ENCODE data around the gene ZDHHC5.
"Not testable (repeated sequence)": the region's sequence is repeated elsewhere in the genome, so short reads cannot be mapped to it uniquely, and the experiment has no call there.

Gene ZDHHC5

DNA sequence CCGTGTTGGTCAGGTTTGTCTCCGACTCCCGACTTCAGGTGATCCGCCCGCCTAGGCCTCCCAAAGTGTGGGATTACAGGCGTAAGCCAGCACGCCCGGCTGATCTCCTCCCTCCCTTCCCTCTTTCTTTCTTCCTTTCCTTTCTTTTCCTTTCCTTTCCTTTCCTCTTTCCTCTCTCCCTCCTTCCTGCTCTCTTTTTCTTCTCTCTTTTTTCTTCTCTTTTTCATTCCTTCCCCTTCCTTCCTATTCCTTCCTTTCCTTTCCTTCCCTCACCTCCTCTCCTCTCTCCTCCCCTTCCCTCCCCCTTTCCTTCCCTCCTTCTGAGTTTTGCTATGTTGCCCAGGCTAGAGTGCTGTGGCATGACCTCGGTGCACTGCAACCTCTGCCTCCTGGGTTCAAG is 3.9 kb upstream of the ZDHHC5 start:
- DNase-seq, result no peak

DNA sequence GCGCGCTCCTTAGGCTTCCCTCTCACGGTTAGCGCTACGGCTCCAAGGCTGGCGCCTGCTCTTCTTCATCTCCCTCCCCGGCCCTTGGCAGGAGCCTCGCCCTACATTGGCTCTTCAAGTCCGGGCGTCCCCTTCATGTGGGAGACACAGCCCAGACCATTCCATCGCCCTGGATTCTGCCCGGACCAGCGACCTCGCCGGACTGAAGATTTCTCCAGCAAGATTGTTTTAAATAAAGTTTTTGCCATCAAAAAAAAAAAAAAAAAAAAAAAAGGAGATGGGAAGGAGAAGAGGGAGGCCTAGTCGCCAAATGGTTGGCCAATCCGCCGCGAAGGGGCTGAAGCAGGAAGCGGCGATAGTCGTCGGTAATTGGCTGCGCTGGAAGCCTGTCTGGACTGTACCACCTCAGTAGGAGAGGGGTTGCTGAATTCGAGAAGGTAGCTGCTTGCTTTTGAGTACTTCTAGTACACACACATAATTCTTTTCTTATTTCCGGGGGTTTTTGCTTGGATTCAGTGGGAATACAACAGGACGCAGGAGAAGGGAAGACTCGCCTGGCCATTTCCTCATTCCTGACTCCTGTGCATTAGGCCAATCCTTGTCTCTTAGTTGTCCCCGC is 688 bp upstream of the ZDHHC5 start:
- peak; percentile 76 to 100 (median 95) for DNase-seq

DNA sequence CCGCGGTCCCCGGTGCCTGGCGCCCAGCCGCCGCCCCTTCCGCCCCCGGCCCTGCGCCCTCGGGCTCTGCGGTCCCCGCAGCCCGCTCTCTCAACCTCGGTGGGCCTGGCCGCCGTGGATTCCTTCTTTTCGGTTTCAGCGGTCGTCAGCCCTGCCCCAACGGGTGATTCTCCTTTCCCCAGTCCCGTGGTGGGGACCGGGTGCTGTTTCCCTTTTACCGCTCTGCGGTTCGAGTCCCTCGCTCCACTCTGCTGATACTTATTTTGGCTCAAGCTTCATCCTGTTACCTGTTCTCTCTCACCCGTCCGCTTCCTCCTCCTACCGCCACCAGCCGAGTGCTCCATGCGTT is 494 bp downstream of the ZDHHC5 start:
- DNase-seq, result peak in 2 of 51 donors; percentile 24 to 39

DNA sequence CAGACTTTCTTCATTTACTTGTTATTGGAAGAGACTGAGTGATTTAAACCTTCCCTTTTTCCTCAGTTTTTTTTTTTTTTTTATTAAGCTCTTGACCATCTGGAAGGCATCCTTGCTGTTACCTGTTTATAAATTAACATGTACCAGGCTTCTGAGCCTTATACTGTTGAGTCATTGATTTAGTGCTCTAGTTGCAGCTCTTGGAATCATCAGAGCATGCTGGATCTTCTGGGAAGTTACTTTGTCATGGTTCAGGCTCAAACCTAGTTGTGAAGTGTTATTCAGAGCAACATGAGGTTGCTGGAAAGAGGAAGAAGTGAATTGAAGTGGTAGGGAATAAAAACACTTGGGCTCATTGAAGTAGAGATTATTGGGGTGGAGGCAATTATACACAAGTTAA is 6.3 kb downstream of the ZDHHC5 start:
- no peak for DNase-seq

DNA sequence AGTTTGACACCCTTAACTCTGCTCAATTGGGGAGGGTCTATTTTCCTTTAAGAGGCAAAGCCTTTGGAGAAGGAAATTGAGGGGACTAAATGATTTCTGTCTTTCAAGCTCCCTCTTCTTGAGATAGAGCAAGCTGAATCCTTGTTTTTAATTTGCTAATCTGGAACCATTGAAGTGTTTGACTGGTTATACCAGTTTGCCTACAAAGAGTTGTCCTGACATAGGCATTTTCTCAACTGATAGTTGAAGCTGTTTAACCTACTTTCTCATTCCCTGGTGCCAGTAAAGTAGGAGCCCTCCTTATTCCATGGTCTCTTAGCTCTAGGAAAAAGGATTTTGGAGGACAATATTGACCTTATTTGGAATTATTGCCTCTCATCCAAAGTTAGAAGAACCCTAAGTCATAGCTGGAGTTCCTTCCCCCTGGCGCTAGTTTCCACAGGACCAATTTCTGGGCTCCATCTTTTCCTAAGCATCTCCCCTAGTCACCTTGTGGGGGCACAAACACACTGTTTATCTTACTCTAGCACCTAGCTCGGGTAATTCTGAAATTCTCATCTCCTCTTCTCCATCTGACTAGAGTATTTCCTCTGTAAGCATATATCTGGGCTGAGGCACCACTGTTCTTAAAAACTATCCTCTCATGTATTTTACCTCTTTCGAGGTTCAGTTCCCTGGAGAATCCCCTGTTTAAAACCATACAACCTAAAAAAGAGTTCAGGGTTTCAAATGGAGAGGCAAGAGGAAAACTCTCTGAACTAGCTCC is 7.4 kb downstream of the ZDHHC5 start:
- no peak for DNase-seq

DNA sequence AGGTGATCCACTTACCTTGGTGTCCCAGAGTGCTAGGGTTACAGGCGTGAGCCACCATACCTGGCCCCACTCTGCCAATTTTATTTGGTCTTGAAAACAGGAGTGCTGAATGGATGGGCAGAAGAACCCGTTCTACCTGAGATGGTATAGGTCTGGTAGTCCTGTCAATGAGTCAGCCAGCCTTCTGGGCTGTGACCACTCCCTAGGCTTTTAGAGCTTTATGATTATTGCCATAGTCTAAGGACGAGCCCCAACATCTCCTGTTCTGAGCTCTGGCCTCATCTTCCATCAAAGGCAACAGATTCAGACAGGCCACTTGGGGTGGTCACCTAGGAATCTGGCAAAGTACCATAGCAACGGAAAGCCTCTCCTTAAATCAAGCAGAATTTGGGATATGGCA is 11.5 kb downstream of the ZDHHC5 start:
- no peak for DNase-seq

DNA sequence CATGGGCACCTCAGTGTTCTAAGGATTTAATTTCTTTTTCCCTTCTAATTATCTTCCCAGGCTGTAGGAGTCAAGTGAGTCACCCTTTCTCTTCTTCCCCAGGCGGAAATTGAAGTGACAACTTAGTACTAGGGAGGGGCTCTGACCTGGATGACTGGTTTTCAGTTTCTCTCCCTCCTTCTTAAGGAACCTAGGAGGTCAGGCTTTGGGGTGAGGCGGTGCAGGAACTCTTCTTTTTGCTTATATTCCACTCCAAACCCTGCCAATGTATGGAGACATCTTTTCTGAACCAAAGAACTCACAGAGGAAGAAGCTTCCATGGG is 12.6 kb downstream of the ZDHHC5 start:
- DNase-seq, result no peak

DNA sequence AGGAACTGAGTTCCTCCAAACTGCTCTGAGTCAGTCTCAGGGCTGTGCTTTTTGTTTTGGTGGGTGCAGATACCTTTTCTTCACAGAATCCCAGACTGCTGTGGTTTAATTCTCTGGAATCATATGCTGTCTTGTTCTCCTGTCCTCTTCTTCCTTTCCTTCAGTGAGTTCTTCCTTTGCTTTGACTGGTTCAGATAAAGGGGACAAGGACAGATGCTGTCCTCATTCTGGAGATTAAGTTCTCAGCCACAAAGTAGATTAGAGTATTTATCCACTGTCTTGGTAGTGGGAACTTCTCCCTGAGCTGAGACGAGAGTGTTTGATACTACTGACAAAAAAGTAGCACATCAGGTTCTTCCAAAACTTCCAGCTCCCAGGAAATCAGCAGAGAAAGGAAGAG is 13.3 kb downstream of the ZDHHC5 start:
- no peak for DNase-seq

DNA sequence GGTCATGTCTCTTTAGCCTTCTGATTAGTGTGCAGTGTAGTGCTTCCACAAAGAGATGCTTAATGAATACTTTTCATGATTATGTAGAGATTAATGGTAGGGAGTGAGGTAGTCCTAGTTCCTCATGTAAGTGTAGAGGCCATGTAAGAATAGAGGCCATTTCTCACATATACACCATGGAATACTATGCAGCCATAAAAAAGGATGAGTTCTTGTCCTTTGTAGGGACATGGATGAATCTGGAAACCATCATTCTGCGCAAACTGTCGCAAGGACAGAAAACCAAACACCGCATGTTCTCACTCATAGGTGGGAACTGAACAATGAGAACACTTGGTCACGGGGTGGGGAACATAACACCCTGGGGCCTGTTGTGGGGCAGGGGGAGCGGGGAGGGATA is 22.6 kb downstream of the ZDHHC5 start:
- not testable (repeated sequence) for DNase-seq

DNA sequence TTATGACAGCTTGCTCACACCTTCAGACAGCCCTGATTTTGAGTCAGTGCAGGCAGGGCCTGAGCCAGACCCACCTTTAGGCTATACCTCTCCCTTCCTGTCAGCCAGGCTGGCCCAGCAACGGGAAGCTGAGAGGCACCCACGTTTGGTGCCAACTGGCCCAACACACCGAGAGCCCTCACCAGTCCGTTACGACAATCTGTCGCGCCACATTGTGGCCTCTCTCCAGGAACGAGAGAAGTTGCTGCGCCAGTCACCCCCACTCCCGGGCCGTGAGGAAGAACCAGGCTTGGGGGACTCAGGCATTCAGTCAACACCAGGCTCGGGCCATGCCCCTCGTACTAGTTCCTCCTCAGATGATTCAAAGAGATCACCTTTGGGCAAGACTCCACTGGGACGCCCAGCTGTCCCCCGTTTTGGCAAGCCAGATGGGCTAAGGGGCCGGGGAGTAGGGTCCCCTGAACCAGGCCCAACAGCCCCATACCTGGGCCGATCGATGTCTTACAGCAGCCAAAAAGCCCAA is 31.0 kb downstream of the ZDHHC5 start:
- DNase-seq, result no peak

DNA sequence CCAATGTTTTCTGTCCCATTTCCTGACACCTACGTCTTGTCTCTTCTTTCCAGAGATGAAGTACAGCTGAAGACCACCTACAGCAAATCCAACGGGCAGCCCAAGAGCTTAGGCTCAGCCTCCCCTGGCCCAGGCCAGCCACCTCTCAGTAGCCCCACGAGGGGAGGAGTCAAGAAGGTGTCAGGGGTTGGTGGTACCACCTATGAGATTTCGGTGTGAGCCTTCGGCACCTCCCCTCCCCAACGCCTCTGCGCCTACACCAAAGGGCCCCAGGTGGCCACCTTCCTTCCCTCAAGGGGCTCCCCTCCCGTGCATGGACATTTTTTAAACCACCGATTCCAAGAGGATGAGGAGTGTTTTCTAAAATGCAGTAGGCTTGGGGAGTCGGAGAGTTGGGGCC is 31.9 kb downstream of the ZDHHC5 start:
- no peak for DNase-seq

DNA sequence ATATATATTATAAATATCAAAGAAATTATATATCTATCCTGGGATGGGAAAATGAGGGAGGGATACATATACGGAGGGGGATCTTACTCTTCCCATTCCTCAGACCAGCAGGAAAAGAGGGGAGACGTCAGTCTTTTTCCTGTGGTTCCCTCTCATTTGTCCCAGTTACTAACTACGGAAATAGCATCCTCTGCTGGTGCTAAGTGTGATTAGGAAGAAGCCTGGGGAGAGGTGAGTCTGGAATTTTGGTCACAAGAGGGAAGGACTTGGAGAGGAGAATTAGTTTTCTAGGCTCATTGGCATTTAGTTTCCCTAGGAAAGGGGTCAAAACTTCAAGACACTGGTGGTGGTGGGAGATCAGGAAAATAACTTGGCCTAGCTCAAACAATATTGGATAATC is 32.5 kb downstream of the ZDHHC5 start:
- DNase-seq, result no peak

DNA sequence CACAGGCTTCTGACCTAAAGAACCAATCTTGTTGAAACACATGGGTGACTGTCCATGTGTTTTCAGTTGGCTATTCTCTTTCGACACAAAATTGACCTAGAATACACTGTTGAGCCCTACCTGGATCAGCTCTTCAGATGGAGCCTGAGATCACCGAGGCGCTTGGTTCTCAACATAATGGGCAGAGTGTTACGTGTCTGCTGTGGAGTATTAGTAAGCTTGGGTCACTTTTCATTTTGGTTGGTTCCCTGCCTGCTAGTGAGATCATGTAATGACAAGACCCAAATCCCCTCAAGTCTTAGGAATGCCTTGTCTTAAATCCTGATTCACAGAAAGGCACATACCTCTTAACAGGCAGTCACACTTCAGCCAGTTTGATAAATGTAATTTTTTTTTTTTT is 35.4 kb downstream of the ZDHHC5 start:
- DNase-seq, result no peak

DNA sequence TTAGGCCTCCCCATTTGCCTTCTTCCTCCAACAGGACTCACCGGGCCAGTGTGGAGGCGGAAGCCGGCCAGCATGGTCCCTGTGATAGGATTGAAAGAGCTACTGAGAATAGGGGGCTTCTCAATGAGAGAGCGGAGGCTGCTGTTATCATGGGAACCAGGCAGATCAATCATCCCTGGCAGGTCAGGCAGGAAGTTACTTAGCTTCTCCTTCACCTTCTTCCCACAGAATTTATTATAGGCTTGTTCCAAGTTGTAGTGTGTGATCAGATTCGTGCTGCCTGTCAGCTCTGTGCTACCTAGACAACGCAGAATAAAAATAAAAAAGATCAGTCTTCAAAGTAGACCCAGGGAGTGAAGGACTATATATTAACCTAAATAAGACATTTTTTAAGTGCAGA is 37.0 kb downstream of the ZDHHC5 start:
- DNase-seq, result peak in 1 of 51 donors; percentile 4

DNA sequence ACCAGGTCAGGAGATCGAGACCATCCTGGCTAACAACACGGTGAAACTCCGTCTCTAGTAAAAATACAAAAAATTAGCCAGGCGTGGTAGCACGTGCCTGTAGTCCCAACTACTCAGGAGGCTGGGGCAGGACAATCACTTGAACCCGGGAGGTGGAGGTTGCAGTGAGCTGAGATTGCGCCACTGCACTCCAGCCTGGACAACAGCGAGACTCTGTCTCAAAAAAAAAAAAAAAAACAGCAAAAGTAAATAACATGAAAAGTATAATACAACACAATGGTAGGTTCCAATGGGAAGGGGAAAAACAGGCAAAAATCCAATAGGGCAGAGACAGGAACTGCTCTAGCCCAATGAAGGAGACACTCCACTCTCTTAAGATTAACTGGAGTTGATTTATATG is 37.5 kb downstream of the ZDHHC5 start:
- DNase-seq, result not testable (repeated sequence)

DNA sequence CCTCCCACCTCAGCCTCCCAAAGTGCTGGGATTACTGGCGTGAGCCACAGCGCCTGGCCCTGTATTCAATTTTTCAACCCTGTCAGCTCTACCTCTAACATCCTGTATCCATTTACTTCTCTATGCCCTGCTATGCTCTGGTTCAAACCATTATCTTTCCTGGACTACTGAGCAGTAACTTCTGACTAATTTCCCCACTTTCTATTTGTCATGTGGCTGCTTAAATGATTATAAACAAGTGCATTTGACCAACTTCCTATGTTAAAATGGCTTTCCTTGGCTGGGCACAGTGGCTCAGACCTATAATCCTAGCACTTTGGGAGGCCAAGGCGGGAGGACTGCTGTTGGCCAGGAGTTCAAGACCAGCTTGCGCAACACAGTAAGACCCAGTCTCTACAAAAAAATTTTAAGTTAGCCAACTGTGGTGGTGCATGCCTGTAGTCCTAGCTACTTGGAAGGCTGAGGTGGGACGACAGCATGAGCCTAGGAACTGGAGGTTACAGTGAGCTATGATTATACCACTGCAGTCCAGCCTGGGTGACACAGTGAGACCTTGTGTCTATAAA is 42.0 kb downstream of the ZDHHC5 start:
- DNase-seq, result no peak

DNA sequence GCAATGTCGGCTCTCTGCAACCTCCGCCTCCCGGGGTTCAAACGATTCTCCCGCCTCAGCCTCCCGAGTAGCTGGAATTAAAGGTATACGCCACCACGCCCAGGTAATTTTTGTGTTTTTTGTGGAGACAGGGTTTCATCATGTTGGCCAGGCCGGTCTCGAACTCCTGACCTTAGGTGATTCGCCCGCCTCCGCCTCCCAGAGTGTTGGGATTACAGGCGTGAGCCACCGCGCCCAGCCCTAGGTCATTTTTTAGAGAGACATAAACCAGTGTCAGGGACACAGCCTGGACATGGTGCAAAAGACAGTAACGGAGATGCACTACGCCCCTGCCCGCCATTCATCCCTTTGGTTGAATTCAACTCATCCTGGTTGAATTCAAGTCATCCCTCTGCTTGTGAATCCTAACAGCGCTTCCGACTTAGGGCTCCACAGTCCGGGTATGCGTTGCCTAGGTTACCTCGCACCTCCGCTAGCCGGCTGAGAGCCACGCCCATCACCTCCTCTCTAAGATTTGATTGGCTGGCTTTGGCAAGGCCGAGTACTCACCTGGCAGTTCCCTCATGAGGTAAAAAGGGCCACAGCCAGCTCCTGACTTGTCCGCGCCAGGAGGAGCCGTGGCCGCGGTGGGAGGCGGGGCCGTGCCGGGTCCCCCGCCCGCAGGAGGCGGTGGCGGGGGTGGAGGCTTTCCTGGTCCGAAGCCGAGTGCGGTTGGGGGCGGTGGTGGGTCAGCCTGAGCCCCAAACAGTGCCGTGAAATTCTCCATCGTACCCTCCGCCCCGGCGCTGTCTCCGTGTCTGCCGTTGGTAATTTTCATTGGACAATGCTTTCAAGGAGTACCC is 43.7 kb downstream of the ZDHHC5 start, which contains the start of gene MED19:
TSS of gene MED19 (minus strand) at position 802 of the 842 bp plus-strand sequence. CDS start at position 766, 36 bp downstream.
- DNase-seq, result peak in 38 of 51 donors; percentile 39 to 89 (median 74)

DNA sequence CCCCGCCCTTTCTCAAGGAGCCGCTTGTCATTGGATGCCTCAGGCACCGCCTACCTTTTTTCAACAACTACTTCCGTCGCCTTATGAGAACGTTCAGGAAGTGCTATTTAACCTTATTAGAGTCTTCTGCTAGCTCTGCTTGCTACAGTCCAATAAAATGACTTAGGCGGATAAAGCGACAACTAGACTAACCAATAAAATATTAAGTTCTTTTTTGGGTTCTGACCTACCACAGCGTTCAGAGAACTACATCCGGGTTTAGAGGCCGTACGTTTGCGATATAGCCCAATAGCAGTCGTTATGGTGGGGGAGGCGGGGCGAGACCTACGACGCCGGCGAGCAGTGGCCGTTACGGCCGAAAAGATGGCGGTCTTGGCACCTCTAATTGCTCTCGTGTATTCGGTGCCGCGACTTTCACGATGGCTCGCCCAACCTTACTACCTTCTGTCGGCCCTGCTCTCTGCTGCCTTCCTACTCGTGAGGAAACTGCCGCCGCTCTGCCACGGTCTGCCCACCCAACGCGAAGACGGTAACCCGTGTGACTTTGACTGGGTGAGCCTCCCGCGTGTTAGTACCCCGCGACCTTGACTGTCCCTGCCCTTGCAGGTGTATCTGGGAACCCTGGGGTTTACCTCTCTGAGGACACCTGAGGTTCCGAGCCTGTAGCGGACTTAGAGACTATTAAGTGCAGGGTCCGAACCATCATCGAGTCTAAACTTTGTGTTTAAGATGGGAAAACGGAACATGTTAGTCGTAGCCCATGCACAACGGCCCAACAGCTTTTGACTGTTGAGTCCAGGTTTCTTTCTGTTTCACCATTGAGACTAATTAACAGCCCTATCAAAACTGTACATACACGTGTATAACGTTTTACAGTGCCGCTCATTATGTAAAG is 44.6 kb downstream of the ZDHHC5 start, which contains the start of gene TMX2:
TSS of gene TMX2 (plus strand) at position 338 of the 895 bp plus-strand sequence. CDS start at position 364, 26 bp downstream.
- peak; percentile 30 to 100 (median 90) for DNase-seq

DNA sequence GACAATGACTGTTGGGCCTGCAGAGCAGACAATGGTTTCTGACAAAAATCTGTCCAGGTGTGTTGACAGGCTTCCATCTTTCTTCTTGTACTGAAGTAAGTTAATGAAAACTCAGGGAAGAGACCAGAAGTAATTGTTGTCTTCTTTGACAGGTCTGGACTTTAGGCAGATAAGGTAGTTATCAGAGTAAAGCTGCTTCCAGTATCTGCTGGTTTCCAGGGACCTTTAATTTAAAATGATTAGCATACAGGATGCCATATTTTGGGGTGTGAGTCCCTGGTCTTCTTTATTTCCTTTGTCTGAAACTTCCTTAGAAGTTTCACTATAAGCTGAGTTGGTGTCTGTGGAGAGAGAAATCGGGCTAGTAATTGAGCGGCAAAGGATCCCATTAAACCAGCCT is 45.9 kb downstream of the ZDHHC5 start:
- DNase-seq, result no peak

DNA sequence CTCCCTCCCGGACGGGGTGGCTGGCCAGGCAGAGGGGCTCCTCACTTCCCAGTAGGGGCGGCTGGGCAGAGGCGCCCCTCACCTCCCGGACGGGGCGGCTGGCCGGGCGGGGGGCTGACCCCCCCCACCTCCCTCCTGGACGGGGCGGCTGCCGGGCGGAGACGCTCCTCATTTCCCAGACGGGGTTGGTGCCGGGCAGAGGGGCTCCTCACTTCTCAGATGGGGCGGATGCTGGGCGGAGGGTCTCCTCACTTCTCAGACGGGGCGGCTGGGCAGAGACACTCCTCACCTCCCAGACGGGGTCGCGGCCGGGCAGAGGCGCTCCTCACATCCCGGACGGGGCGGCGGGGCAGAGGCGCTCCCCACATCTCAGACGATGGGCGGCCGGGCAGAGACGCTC is 48.8 kb downstream of the ZDHHC5 start:
- not testable (repeated sequence) for DNase-seq

DNA sequence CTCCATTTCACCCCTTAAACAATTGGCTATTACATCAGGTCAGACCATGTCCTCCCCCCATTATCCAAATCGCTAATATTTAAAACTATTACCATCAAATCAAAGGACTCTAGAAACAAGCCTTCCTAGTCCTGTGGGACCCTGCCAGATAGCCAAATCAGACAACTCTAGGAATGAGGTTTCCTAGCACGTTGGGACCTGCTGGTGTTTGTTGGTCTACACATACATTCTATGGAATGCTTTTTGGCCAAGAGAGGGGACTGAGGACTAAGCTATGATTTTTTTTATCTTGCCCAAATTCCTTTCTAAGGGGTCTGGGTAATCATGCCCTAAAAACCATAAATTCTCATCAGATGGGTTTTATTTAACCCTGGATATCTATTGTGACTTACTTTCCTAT is 59.3 kb downstream of the ZDHHC5 start:
- DNase-seq, result no peak
